Measurements from ENCODE around the gene HSBP1L1. TPM values are rescaled to one million over a fixed set of nuclear protein-coding genes. Genes with fewer than 3 reads are reported as not detected.

Gene HSBP1L1
- total and polyA plus RNA-seq, 2 of the 13 experiments (the other 11 are each of a cell fraction or from before 2014, with no cell fraction given): 22.6 to 45.1 TPM

DNA sequence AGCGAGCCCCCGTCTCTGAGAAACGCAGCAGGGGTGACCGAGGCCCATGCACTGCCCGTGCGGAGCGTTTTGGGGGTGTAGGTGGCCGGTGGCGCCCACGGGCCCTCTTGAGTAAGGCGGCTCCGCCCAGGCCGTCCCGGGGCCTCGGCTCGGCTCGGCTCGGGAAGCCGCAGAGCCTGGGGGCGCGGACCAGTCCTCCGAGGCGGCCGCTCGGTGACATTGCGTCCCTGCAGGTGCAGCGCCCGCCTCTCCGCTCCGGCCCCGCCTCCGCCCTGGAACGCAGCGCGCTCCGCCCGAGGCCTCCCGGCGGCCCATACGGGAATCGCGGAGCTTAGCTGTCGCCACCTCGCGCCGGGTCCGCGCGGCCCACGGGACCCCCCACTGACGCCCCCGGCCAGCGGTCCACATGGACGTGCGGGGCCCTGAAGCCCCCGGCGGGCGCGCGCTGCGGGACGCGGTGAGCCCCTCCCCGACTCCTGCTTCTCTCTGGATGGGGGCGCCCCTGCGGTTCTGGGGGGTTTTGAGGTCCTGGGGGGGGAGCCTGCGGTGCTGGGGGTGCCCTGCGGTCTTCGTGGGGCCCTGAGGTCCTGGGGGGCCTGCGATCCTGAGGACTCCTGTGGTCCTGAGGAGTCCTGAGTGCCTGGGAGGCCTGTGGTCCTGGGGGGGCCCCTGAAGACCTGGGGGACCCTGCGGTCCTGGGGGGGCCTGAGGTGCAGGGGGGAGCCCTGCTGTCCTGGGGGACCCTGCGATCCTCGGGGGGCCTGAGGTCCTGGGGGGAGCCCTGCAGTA lies at the start of gene HSBP1L1 (continued):
- TF ChIP-seq SALL1 (CRISPR knock-in tag; IDR thresholded peaks at IDR 0.05): peak; percentile 50; the same call in 1 of the 2 replicates
- no peak for TF ChIP-seq ZNF552 (CRISPR knock-in tag; IDR thresholded peaks at IDR 0.05; ENCODE audit: borderline replicate concordance)
- no peak for TF ChIP-seq POLR2AphosphoS2 (IDR thresholded peaks at IDR 0.05; ENCODE audit: low read depth, low read length)
- TF ChIP-seq WIZ (CRISPR knock-in tag; IDR thresholded peaks at IDR 0.05): no peak
- no peak for TF ChIP-seq THYN1 (CRISPR knock-in tag; IDR thresholded peaks at IDR 0.05; ENCODE audit: borderline replicate concordance, low read depth)
- TF ChIP-seq, protein P1, sequence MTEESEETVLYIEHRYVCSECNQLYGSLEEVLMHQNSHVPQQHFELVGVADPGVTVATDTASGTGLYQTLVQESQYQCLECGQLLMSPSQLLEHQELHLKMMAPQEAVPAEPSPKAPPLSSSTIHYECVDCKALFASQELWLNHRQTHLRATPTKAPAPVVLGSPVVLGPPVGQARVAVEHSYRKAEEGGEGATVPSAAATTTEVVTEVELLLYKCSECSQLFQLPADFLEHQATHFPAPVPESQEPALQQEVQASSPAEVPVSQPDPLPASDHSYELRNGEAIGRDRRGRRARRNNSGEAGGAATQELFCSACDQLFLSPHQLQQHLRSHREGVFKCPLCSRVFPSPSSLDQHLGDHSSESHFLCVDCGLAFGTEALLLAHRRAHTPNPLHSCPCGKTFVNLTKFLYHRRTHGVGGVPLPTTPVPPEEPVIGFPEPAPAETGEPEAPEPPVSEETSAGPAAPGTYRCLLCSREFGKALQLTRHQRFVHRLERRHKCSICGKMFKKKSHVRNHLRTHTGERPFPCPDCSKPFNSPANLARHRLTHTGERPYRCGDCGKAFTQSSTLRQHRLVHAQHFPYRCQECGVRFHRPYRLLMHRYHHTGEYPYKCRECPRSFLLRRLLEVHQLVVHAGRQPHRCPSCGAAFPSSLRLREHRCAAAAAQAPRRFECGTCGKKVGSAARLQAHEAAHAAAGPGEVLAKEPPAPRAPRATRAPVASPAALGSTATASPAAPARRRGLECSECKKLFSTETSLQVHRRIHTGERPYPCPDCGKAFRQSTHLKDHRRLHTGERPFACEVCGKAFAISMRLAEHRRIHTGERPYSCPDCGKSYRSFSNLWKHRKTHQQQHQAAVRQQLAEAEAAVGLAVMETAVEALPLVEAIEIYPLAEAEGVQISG (CRISPR knock-in tag; IDR thresholded peaks at IDR 0.05): peak; percentile 47; the same call in 1 of the 2 replicates
- no peak for TF ChIP-seq SOX6 (IDR thresholded peaks at IDR 0.05)
- no peak; the same call in 1 of the 2 replicates for TF ChIP-seq SOX6 (CRISPR knock-in tag; IDR thresholded peaks at IDR 0.05)
- TF ChIP-seq PAF1 (CRISPR knock-in tag; IDR thresholded peaks at IDR 0.05): no peak
- no peak for TF ChIP-seq ZKSCAN8 (CRISPR knock-in tag; IDR thresholded peaks at IDR 0.05; ENCODE audit: borderline replicate concordance)
- TF ChIP-seq, protein P2, sequence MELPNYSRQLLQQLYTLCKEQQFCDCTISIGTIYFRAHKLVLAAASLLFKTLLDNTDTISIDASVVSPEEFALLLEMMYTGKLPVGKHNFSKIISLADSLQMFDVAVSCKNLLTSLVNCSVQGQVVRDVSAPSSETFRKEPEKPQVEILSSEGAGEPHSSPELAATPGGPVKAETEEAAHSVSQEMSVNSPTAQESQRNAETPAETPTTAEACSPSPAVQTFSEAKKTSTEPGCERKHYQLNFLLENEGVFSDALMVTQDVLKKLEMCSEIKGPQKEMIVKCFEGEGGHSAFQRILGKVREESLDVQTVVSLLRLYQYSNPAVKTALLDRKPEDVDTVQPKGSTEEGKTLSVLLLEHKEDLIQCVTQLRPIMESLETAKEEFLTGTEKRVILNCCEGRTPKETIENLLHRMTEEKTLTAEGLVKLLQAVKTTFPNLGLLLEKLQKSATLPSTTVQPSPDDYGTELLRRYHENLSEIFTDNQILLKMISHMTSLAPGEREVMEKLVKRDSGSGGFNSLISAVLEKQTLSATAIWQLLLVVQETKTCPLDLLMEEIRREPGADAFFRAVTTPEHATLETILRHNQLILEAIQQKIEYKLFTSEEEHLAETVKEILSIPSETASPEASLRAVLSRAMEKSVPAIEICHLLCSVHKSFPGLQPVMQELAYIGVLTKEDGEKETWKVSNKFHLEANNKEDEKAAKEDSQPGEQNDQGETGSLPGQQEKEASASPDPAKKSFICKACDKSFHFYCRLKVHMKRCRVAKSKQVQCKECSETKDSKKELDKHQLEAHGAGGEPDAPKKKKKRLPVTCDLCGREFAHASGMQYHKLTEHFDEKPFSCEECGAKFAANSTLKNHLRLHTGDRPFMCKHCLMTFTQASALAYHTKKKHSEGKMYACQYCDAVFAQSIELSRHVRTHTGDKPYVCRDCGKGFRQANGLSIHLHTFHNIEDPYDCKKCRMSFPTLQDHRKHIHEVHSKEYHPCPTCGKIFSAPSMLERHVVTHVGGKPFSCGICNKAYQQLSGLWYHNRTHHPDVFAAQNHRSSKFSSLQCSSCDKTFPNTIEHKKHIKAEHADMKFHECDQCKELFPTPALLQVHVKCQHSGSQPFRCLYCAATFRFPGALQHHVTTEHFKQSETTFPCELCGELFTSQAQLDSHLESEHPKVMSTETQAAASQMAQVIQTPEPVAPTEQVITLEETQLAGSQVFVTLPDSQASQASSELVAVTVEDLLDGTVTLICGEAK (IDR thresholded peaks at IDR 0.05): no peak
- TF ChIP-seq, protein P2 (CRISPR knock-in tag; IDR thresholded peaks at IDR 0.05): peak; percentile 32; the same call in 1 of the 2 replicates
- no peak for TF ChIP-seq ZNF7 (CRISPR knock-in tag; IDR thresholded peaks at IDR 0.05)
- no peak for TF ChIP-seq ARHGAP35 (CRISPR knock-in tag; IDR thresholded peaks at IDR 0.05; ENCODE audit: borderline replicate concordance)
- TF ChIP-seq, protein P3, sequence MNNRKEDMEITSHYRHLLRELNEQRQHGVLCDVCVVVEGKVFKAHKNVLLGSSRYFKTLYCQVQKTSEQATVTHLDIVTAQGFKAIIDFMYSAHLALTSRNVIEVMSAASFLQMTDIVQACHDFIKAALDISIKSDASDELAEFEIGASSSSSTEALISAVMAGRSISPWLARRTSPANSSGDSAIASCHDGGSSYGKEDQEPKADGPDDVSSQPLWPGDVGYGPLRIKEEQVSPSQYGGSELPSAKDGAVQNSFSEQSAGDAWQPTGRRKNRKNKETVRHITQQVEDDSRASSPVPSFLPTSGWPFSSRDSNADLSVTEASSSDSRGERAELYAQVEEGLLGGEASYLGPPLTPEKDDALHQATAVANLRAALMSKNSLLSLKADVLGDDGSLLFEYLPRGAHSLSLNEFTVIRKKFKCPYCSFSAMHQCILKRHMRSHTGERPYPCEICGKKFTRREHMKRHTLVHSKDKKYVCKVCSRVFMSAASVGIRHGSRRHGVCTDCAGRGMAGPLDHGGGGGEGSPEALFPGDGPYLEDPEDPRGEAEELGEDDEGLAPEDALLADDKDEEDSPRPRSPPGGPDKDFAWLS (CRISPR knock-in tag; IDR thresholded peaks at IDR 0.05; ENCODE audit: borderline replicate concordance): no peak
- no peak for TF ChIP-seq NR1H2 (CRISPR knock-in tag; IDR thresholded peaks at IDR 0.05; ENCODE audit: borderline replicate concordance, low read depth)

Data from HepG2 (cell line).